Calu3 (cell line): ENCODE results near the gene RNF157. TPM values are rescaled to one million over a fixed set of nuclear protein-coding genes. Genes with fewer than 3 reads are reported as not detected.

ENCODE experiments used
- BruUV-seq: library from RNA; stranded (reverse); fragments of 400-500 nt; replicated peaks from 2 replicates; lab custom pipeline; 2021; lab: Mats Ljungman, UMichigan
- CTCF ChIA-PET: fragments of 300-600 bp; sonication (Branson Sonifier 250); formaldehyde crosslinking; loops from one replicate; lab custom pipeline; 2022; ENCODE audit warnings: antibody characterized with exemption; lab: Charles Lee
- DNase-seq: peaks from one replicate; pipeline ENCODE4 v3.0.0; 2022
- H3K27ac Mint-ChIP-seq: one replicate; pipeline ENCODE4 v1.8.0; 2022; ENCODE audit warnings: mixed read lengths; ENCODE audit not compliant: unreplicated experiment
- H3K27me3 Mint-ChIP-seq: one replicate; pipeline ENCODE4 v1.8.0; 2022; ENCODE audit warnings: mixed read lengths; ENCODE audit not compliant: unreplicated experiment
- H3K36me3 Mint-ChIP-seq: one replicate; pipeline ENCODE4 v1.8.0; 2022; ENCODE audit warnings: mild to moderate bottlenecking, moderate library complexity, mixed read lengths; ENCODE audit not compliant: insufficient read depth, unreplicated experiment
- H3K4me1 Mint-ChIP-seq: one replicate; pipeline ENCODE4 v1.8.0; 2022; ENCODE audit warnings: mild to moderate bottlenecking, low read depth, mixed read lengths; ENCODE audit not compliant: unreplicated experiment
- H3K4me3 Mint-ChIP-seq: one replicate; pipeline ENCODE4 v1.8.0; 2022; ENCODE audit warnings: mild to moderate bottlenecking, low read depth, moderate library complexity, mixed read lengths; ENCODE audit not compliant: unreplicated experiment
- H3K9me3 Mint-ChIP-seq: one replicate; pipeline ENCODE4 v1.8.0; 2022; ENCODE audit warnings: low read depth, mixed read lengths; ENCODE audit not compliant: unreplicated experiment
- CTCF ChIP-seq: fragments of 200-600 bp; IDR thresholded peaks from one replicate; pipeline ENCODE4 v1.8.0; 2022; ENCODE audit warnings: antibody characterized with exemption; ENCODE audit not compliant: unreplicated experiment
- intact Hi-C: fragments of 100-400 bp; cut with micrococcal nuclease; formaldehyde crosslinking; loops from one replicate; pipeline ENCODE4 v1.10.0; 2022; ENCODE audit not compliant: unreplicated experiment
- total RNA-seq: library from RNA; stranded (reverse); gene quantifications from 2 replicates; pipeline ENCODE4 v1.2.3, GENCODE V29; 2022

Gene RNF157
- total RNA-seq, 1 experiment from 2014 or later = 17.6 TPM

GRCh38 chr17:76111956-76112355 is 128.3 kb downstream of the RNF157 start:
- no peaks in the 10 kb centered on the region for H3K27me3 Mint-ChIP-seq
- intact Hi-C loops = no loop called here
- H3K9me3 Mint-ChIP-seq = no peaks in the 10 kb centered on the region
- no peaks in the 10 kb centered on the region for H3K4me1 Mint-ChIP-seq
- H3K27ac Mint-ChIP-seq = no peak overlapping the region
- no peak for TF ChIP-seq CTCF
- H3K4me3 Mint-ChIP-seq = no peak overlapping the region
- no peak for DNase-seq
- no TSS peak for BruUV-seq
- no peaks in the 10 kb centered on the region for H3K36me3 Mint-ChIP-seq
- CTCF ChIA-PET = interaction anchor here (0.8 kb wide), 1 partner anchor 67 kb away, joined by 3 read pairs; no protein-coding TSS in a partner anchor

GRCh38 chr17:76107509-76107908 is 132.8 kb downstream of the RNF157 start:
- DNase-seq = no peak
- intact Hi-C loops = no loop called here
- H3K4me1 Mint-ChIP-seq = no peaks in the 10 kb centered on the region
- no peak overlapping the region for H3K4me3 Mint-ChIP-seq
- no peak for TF ChIP-seq CTCF
- no peaks in the 10 kb centered on the region for H3K9me3 Mint-ChIP-seq
- H3K36me3 Mint-ChIP-seq = peaks cover 14% of the 10 kb centered on the region
- no peak overlapping the region for H3K27ac Mint-ChIP-seq
- BruUV-seq = no TSS peak
- CTCF ChIA-PET = interaction anchor here (0.8 to 0.9 kb wide), 2 partner anchors 32 to 247 kb away, joined by 3 to 4 read pairs; partner anchors contain the start of gene PRPSAP1
- no peaks in the 10 kb centered on the region for H3K27me3 Mint-ChIP-seq

- BruUV-seq = no TSS peak
- Mint-ChIP-seq H3K4me3 (no peak overlapping the region), H3K27ac (no peak overlapping the region), H3K27me3 (no peaks in the 10 kb centered on the region), H3K4me1 (no peaks in the 10 kb centered on the region), H3K9me3 (no peaks in the 10 kb centered on the region), H3K36me3 (peaks cover 15% of the 10 kb centered on the region)
- no peak for TF ChIP-seq CTCF
- intact Hi-C loops = no loop called here
- no peak for DNase-seq
- CTCF ChIA-PET = interaction anchor here (0.7 to 1.0 kb wide), 4 partner anchors 89 to 247 kb away, joined by 3 to 5 read pairs (median 4); partner anchors contain the start of gene PRPSAP1
These were observed 133.6 kb downstream of the RNF157 start for GRCh38 chr17:76106703-76107102.

- intact Hi-C loops = no loop called here
- Mint-ChIP-seq H3K27ac (no peak overlapping the region), H3K4me3 (no peak overlapping the region), H3K36me3 (peaks cover 25% of the 10 kb centered on the region), H3K4me1 (no peaks in the 10 kb centered on the region), H3K27me3 (no peaks in the 10 kb centered on the region), H3K9me3 (no peaks in the 10 kb centered on the region)
- no peak for DNase-seq
- BruUV-seq = no TSS peak
- CTCF ChIA-PET = no interaction called here
- TF ChIP-seq CTCF = no peak
These were observed 135.4 kb downstream of the RNF157 start for GRCh38 chr17:76104896-76105231.
